HT1080 (cell line): ENCODE results near the gene SPACA1. TPM values are rescaled to one million over a fixed set of nuclear protein-coding genes. Genes with fewer than 3 reads are reported as not detected.
"Not testable (repeated sequence)": the region's sequence is repeated elsewhere in the genome, so short reads cannot be mapped to it uniquely, and the experiment has no call there.

Experiments
- DNase-seq: peaks from one replicate; pipeline ENCODE4 v3.0.0-alpha.2; 2015; ENCODE audit warnings: low read depth
- polyA plus RNA-seq, 2 experiments: library from polyadenylated mRNA; depleted of rRNA; stranded (reverse); fragments of >200 nt; gene quantifications; 2 replicates each; pipeline ENCODE4 v1.2.3, GENCODE V29; 2015
- total RNA-seq: library from RNA; depleted of rRNA; stranded (reverse); fragments of >200 nt; shearing (Covaris generic); gene quantifications from 2 replicates; pipeline ENCODE4 v1.2.3, GENCODE V29; 2014; rRNA removed

SPACA1 gene
- total RNA-seq, result not detected in 2 replicates
- not detected in 2 replicates for polyA plus RNA-seq (2015; cell fraction: cytosol; rRNA removed)
- polyA plus RNA-seq (2015; cell fraction: nucleus; rRNA removed), result not detected in 2 replicates

- no peak for DNase-seq
Observed at GRCh38 chr6:88047510-88048150, at the start of gene SPACA1. Gene SPACA1 (plus strand): TSS chr6:88047841. CDS start chr6:88047906, 65 bp downstream.

- DNase-seq, result no peak
Observed at GRCh38 chr6:88000713-88001112, 46.9 kb upstream of the SPACA1 start.

DNA sequence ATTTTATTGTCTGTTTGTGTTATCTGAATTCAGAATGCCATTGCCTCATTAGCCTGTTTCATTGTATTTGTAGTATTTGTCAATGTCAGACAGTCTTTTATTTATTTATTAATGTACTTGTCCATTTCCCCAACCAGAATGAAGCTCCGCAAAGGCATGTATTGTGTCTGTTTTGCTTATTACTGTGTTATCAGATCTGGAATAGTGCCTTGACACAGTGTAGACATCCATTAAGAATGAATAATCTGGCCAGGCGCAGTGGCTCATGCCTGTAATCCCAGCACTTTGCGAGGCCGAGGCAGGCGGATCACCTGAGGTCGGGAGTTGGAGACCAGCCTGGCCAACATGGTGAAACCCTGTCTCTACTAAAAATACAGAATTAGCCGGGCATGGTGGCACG, 46.4 kb upstream of the SPACA1 start:
- DNase-seq, result not testable (repeated sequence)

GRCh38 chr6:88004707-88005106, 42.9 kb upstream of the SPACA1 start:
- no peak for DNase-seq

DNA sequence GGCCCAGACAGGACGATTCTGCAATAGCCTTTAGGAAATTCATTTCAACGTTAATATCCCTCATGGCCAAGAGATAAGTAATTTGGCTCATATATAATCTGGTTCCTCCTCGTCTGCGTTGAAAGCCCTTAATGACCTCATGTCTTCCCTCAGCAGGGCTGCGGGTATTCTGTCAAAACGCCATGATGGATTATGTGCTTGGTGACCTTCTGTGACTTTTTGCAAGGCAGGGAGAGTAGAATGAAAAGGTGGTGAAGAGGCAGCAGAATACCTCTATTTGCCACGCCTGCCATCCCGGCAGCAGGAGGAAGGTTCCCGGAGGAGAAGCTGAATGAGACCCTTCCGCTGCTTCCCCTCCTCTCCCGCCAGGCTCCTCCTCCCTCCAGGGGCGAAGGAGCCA, 41.1 kb upstream of the SPACA1 start:
- DNase-seq, result no peak

DNA sequence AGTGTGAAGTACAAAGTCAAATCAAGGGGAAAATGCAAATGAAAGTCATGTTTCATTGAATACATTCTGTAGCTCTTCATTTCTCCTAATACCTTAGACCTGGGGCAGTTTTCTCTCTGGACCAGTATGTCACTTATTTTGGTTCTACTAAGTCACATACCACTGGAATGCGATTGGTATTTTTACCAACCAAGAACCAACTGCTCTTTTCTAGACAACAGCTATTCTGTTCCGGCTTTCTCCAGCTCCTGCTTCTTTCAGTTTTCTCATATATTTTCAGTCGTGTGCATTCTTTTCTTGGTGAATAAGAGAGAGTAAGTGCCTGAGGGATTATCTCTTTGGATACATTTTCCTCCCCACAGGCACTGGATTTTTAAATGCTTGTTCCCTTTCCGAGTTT, 39.2 kb upstream of the SPACA1 start:
- DNase-seq, result peak; percentile 40

DNA sequence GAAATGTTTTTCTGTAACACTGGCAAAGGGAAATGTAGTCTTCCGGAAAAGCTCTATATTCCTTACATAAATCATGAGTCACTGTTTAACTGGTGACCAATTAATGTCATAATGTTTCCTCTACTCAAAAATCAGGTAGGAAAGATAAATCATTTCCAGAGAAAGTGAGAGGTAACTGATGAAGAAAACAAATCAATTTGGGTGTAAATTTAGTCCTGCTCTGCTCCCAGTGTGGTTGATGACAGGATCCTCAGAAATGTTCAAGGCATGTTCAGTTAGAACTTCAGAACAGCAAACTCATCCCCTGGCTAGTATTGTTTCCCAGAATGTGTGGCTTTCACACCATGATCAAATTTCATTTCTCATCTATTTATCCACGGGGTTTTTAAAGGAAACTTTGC, 38.8 kb upstream of the SPACA1 start:
- DNase-seq, result peak; percentile 63

DNA sequence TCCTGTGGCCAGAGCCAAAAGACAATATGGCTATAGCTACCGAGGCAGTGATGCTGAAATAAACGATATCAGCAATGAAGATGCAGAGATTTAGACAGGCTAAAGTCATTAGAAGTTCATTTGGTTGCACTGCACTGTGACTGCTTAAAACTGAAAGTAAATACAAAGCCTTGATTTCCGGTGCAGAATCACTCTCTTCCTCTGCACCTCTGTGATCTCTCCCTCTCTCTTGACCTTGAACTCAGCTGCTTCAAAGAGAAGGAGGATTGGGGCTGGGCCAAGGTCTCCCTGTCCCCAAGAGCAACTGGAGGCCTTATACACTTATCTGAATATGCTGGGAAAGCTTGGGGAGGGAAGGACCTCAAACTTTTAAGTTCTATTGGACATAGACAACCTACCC, 34.6 kb upstream of the SPACA1 start:
- DNase-seq, result no peak

- DNase-seq, result no peak
Observed at GRCh38 chr6:88013554-88013953, 34.1 kb upstream of the SPACA1 start.

DNA sequence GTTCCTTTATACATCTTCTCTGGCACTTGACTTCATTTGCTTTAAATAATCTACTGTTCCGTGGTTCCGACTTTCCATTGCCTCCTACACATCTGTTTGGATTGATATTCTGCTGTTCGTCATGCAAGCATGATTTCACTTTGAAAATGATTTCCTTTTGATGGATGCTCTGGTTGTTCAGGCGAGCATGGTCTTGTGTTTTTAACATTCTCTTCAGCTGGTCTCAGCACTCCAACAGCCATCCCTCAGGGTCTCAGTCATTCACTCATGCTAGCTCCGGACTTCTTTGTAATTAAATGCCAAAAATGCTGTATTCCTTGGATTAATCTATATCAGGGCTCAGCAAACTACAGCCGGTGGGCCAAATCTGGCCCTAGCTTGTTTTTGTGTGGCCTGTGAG, 27.2 kb upstream of the SPACA1 start:
- no peak for DNase-seq

- no peak for DNase-seq
Observed at GRCh38 chr6:88024696-88025095, 22.9 kb upstream of the SPACA1 start.

GRCh38 chr6:88031550-88031949, 16.1 kb upstream of the SPACA1 start:
- no peak for DNase-seq

DNA sequence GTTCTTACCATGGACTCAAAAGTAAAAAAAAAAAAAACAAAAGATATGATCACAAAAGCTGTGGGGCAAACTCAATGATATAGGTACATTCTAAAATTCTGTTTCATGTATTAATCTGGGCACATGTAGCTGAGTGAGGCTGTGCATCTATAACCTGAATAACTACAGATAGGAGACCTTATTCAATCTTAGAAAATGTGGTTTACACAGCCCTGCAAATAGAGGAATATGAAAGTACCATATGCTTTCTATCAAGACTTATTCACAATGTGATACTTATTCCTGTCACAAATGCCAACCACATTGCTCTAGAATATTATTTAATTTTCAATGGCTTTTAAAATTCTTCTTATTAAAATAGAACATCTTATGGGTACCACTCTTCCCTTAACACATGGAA, 3.1 kb upstream of the SPACA1 start:
- no peak for DNase-seq

DNA sequence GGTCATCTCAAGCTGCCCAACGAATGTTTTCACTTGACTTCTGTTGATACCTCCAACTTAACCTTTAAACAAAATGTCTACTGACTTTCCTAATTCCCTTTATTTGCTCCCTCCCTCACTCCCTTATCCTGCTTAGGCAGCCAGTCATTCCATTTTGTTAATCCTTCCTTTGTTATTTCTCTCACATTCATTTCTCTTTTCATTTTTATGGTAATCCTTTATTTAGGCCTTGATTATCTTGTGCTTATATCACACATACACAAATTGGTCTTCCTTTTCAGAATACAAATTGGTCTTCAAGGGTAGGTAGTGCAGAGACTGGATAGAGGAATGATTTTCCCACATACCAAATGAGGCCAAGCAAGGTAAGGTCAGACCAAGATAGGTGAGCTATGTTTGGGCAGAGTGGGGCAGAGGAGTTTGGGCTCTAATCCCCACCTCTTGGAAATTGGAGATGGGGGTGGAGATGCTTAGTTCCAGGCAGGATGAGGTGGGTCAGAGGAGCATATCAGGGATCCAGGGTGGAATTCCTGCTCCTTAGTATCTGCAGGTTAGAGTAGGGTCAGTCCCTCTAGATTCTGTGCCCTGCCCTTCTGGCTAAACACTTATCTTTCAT, 2.0 kb upstream of the SPACA1 start:
- no peak for DNase-seq

DNA sequence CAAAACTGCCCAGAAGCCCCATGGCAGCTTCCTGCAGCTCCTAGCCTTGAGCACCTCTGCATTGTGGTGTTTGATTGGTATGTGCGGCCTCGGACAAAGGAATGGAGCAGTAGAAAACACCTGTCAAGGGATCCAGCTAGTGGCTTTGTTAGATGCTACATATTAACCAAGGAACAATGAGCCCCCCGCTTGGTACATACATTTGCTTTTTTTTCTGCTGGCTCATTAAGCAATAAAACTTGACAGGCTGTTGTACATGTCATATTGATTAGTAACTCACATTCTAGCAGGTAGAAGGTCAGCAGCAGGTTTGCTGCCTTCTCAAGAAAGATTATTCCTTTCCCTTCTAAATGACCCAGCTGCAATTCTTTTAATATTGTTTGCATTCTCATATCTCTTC, 937 bp downstream of the SPACA1 start:
- no peak for DNase-seq

GRCh38 chr6:88050140-88050818, 2.6 kb downstream of the SPACA1 start:
- DNase-seq, result no peak

DNA sequence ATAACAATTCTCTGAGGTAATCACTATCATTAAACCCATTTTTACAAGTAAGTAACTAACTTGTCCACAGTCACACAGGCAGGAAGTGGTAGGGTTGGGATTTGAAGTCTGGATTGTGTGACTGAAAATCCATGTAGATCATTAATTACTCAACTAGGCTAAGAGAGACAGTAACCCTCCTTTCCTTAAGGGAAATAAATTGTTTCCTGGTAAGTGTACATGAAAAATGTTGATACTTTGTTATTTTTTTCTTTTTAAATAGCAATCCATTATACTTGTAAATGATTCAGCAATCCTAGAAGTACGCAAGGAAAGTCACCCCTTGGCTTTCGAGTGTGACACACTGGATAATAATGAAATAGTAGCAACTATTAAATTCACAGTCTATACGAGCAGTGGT, 11.6 kb downstream of the SPACA1 start:
- no peak for DNase-seq

DNA sequence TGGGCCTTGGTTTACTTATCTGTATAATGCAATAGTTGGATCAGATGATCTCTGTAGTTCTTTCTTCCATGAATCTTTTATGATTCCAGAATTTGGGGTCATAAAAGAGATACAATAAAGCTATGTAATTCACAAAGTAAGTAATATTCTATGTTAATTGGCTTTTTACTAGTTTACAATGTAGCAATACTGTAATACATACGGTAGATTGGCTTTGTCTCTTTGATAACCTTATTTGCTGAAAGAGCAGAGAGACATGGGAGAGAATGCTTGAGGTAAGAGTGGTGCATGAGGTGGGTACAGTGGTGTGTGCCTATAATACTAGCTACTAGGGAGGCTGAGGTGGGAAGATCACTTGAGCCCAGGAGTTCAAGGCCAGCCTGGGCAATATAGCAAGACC, 14.7 kb downstream of the SPACA1 start:
- DNase-seq, result no peak

- DNase-seq, result no peak
Observed at GRCh38 chr6:88072462-88072861, 24.8 kb downstream of the SPACA1 start.

DNA sequence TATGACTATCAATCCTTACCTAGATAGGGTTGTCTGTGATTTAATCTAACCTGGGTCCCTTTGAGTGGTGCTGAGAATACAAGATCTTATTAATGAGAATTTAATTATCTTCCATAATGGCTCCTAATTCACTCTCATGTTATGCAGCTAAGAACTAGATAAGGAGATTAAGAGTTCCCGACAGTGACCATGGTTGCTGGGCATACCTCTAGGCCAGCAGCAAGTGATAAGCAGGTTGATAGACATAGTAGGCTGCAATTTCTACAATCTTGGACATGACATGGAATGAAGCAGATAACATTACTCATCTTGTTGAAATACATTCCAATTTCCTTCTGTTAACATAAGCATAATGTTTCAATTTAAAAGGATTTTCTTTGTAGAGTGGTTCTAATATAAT, 27.1 kb downstream of the SPACA1 start:
- DNase-seq, result no peak

DNA sequence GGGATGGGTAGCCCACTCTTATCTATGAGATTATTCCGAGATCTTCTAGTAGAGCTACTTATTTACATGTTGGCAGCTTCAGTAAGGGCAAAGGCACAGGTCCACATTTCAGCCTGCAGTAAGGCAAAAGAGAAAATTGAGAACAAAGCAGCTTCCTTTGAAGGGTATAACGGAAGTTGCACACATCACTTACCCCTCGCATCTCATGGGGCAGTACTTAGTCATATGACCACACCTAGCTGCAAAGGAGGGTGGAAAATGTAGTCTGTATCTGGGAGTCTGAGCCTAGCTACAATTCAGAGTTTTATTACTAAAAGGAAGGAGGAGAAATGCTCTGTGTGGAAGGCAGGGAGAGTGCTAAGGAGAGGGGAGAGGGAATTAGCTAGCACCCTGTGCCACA, 29.7 kb downstream of the SPACA1 start:
- DNase-seq, result no peak

GRCh38 chr6:88086792-88087191, 39.2 kb downstream of the SPACA1 start:
- no peak for DNase-seq

- DNase-seq, result no peak
Observed at GRCh38 chr6:88089708-88090107, 42.1 kb downstream of the SPACA1 start.
